Myocyte (in vitro differentiated cells): Measurements from ENCODE around the gene PREX1. TPM values are rescaled to one million over a fixed set of nuclear protein-coding genes. Genes with fewer than 3 reads are reported as not detected.

Experiments
- DNase-seq: peaks from one replicate; pipeline ENCODE4 v3.0.0-alpha.2; 2012; ENCODE audit warnings: low read depth
- total RNA-seq: library from RNA; depleted of rRNA; stranded (reverse); fragments of >200 nt; gene quantifications from 2 replicates; pipeline ENCODE4 v1.2.3, GENCODE V29; 2014

The PREX1 gene
- total RNA-seq, 1 donor from 2014 or later: 5.5 TPM

- no peak for DNase-seq
These were observed 1.7 kb downstream of the PREX1 start for GRCh38 chr20:48826069-48826468.

- no peak for DNase-seq
These were observed 2.3 kb downstream of the PREX1 start for GRCh38 chr20:48825566-48825920.

- DNase-seq: no peak
These were observed 2.8 kb downstream of the PREX1 start for GRCh38 chr20:48824830-48825565.

- peak; percentile 46 for DNase-seq
These were observed 3.8 kb downstream of the PREX1 start for GRCh38 chr20:48823960-48824498.

- DNase-seq: no peak
These were observed 4.3 kb downstream of the PREX1 start for GRCh38 chr20:48823476-48823875.

- no peak for DNase-seq
These were observed 4.9 kb downstream of the PREX1 start for GRCh38 chr20:48822879-48823385.

- DNase-seq: no peak
These were observed 5.6 kb downstream of the PREX1 start for GRCh38 chr20:48822178-48822577.

- DNase-seq: no peak
These were observed 6.4 kb downstream of the PREX1 start for GRCh38 chr20:48821261-48821920.

GRCh38 chr20:48820649-48820973 lies 7.2 kb downstream of the PREX1 start:
- DNase-seq: no peak

- DNase-seq: peak; percentile 56
These were observed 7.8 kb downstream of the PREX1 start for GRCh38 chr20:48819821-48820648.

GRCh38 chr20:48819089-48819488 lies 8.7 kb downstream of the PREX1 start:
- no peak for DNase-seq

GRCh38 chr20:48818481-48818987 lies 9.3 kb downstream of the PREX1 start:
- no peak for DNase-seq

GRCh38 chr20:48818031-48818370 lies 9.8 kb downstream of the PREX1 start:
- no peak for DNase-seq

GRCh38 chr20:48817367-48818030 lies 10.3 kb downstream of the PREX1 start:
- DNase-seq: no peak

GRCh38 chr20:48816282-48817205 lies 11.3 kb downstream of the PREX1 start:
- DNase-seq: no peak

- DNase-seq: no peak
These were observed 12.3 kb downstream of the PREX1 start for GRCh38 chr20:48815537-48815936.

GRCh38 chr20:48814633-48815032 lies 13.2 kb downstream of the PREX1 start:
- no peak for DNase-seq

- no peak for DNase-seq
These were observed 13.8 kb downstream of the PREX1 start for GRCh38 chr20:48813930-48814546.

- DNase-seq: no peak
These were observed 14.4 kb downstream of the PREX1 start for GRCh38 chr20:48813446-48813747.
